Activated naive CD4-positive, alpha-beta T cell treated with anti-CD3 and anti-CD28 coated beads, Interleukin-2, amount 50 U/mL, for 24 hours (primary cell): ENCODE measurements around the gene TBC1D22B.
"Not testable (repeated sequence)": the region's sequence is repeated elsewhere in the genome, so short reads cannot be mapped to it uniquely, and the experiment has no call there.

Source experiments
- H3K27ac Mint-ChIP-seq: one replicate; pipeline ENCODE4 v1.8.0; 2021; ENCODE audit warnings: mild to moderate bottlenecking, mixed read lengths
- H3K27me3 Mint-ChIP-seq: one replicate; pipeline ENCODE4 v1.8.0; 2021; ENCODE audit warnings: mixed read lengths
- H3K36me3 Mint-ChIP-seq: one replicate; pipeline ENCODE4 v1.8.0; 2021; ENCODE audit warnings: mixed read lengths
- H3K4me1 Mint-ChIP-seq: one replicate; pipeline ENCODE4 v1.8.0; 2021; ENCODE audit warnings: mixed read lengths
- H3K4me3 Mint-ChIP-seq: one replicate; pipeline ENCODE4 v1.8.0; 2021; ENCODE audit warnings: mild to moderate bottlenecking, mixed read lengths
- H3K9me3 Mint-ChIP-seq: one replicate; pipeline ENCODE4 v1.8.0; 2021; ENCODE audit warnings: mixed read lengths

TBC1D22B gene

DNA sequence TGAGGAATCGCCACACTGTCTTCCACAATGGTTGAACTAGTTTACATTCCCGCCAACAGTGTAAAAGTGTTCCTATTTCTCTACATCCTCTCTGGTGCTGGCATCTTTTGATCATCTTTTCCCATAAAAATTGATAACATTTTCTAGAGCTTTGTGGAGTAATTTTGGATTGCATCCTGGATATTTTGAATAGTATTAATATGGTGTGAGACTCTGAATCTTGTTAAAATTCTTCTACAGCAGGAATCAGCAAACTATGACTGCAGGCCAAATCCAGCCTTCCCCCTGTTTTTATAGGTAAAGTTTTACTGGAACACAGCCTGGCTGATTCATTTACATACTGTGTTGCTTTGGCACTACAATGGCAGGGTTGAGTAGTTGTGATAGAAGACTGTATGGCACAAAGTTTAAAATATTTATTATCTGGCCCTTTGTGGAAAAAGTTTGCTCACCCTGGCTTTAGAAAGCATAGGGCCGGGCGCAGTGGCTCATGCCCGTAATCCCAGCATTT, 81.2 kb downstream of the TBC1D22B start:
- peaks cover 2% of the 10 kb centered on the region for H3K27me3 Mint-ChIP-seq
- H3K9me3 Mint-ChIP-seq = no peaks in the 10 kb centered on the region
- no peaks in the 10 kb centered on the region for H3K36me3 Mint-ChIP-seq
- no peak overlapping the region for H3K4me3 Mint-ChIP-seq
- no peaks in the 10 kb centered on the region for H3K4me1 Mint-ChIP-seq
- no peak overlapping the region for H3K27ac Mint-ChIP-seq

DNA sequence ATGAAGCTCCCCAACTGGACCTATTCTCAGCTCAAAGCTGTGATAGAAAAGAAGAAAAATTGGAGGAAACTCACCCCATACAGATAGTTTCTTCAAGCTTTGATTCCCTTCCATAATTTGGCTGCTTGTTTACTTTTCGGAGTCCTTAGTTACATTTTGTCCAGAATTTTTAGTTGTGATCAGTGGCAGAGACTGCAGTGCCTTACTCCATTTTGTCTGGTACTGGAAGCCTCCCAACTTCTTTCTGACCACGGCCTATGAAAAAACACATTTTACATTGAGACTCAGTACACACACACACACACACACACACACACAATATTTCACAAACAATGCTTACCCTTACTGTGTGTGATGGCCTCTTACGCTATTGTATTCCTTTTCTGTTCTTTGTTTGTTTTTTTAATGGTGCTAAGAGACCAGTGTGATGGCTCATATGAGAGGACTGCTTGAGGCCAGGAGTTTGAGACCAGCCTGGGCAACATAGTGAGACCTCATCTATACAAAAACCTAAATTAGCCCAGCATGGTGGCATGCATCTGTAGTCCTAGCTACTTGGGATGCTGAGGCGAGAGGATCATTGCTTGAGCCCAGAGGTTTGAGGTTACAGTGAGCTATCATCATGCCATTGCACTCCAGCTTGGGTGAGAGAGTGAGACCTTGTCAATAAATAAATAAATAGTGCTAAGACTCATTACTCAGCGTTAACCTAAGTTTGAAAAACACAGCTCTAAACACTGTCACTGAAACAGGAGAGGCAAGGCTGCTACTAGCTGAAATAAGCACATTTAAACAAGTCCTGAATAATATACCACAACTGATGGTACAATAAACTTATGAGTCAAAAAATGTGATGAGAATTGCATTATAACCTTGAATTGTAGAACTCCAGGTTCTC, 82.4 kb downstream of the TBC1D22B start:
- H3K36me3 Mint-ChIP-seq = no peaks in the 10 kb centered on the region
- H3K27me3 Mint-ChIP-seq = peaks cover 6% of the 10 kb centered on the region
- no peaks in the 10 kb centered on the region for H3K9me3 Mint-ChIP-seq
- no peak overlapping the region for H3K4me3 Mint-ChIP-seq
- H3K27ac Mint-ChIP-seq = peak overlapping the region; percentile 55
- no peaks in the 10 kb centered on the region for H3K4me1 Mint-ChIP-seq

DNA sequence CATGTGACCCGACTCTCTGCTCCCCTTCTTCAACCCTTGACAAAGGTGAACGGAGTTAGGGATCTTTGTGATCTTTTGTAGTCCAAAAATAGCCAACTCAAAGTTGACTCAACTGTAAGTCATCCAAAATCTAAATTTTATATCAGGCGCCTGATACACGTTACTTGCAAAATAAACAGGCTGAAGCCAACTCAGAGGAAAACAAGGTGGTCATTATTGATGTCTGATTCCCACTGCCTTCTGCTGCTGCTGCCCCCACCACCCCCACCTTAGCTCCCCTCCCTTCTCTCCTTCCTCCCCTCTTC, 83.0 kb downstream of the TBC1D22B start:
- Mint-ChIP-seq H3K36me3 (no peaks in the 10 kb centered on the region), H3K4me3 (no peak overlapping the region), H3K27me3 (peaks cover 6% of the 10 kb centered on the region), H3K27ac (no peak overlapping the region), H3K4me1 (no peaks in the 10 kb centered on the region), H3K9me3 (no peaks in the 10 kb centered on the region)

DNA sequence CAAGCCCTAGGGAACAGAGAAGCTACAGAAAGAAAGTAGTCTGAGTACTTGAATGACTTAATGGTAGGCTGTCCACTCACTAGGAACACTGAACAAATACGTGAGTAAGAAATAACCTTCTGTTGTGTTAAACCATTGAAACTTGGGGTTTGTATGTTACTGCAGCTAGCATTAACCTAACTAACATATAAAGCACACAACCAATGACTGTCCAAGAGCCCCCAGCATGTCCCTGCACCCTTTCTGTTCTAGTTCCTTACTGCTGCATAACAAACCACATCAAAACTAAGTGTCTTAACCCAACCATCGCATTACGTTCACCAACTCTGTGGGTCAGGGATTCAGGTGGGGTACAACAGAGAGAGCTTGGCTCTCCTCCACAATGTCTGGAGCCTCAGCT, 85.7 kb downstream of the TBC1D22B start:
- Mint-ChIP-seq H3K4me3 (no peak overlapping the region), H3K36me3 (no peaks in the 10 kb centered on the region), H3K9me3 (no peaks in the 10 kb centered on the region), H3K27ac (no peak overlapping the region), H3K27me3 (peaks cover 9% of the 10 kb centered on the region), H3K4me1 (no peaks in the 10 kb centered on the region)

DNA sequence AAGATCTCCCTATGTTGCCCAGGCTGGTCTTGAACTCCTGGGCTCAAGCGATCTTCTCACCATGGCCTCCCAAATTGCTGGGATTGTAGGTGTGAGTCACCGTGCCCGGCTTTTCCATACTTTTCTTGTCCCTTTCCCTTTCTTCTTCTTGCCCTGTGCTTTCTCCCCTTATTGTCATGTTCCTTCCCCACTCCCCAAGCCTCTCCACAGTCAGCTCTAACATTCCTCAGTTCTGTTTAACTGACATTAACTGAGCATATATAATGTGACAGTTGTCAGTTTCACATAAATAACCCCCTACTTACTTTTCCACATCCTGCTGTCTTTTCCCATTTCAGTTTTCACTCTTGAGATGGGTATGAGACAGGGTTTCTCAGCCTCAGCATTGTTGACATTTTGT, 86.7 kb downstream of the TBC1D22B start:
- Mint-ChIP-seq H3K4me3 (no peak overlapping the region), H3K4me1 (no peaks in the 10 kb centered on the region), H3K27ac (peak overlapping the region; percentile 33), H3K9me3 (no peaks in the 10 kb centered on the region), H3K36me3 (no peaks in the 10 kb centered on the region), H3K27me3 (peaks cover 9% of the 10 kb centered on the region)

DNA sequence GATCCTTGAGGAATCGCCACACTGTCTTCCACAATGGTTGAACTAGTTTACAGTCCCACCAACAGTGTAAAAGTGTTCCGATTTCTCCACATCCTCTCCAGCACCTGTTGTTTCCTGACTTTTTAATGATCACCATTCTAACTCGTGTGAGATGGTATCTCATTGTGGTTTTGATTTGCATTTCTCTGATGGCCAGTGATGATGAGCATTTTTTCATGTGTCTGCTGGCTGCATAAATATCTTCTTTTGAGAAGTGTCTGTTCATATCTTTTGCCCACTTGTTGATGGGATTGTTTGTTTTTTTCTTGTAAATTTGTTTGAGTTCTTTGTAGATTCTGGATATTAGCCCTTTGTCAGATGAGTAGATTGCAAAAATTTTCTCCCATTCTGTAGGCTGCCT, 88.2 kb downstream of the TBC1D22B start:
- not testable (repeated sequence) for H3K4me1 Mint-ChIP-seq, H3K27ac Mint-ChIP-seq, H3K9me3 Mint-ChIP-seq, H3K36me3 Mint-ChIP-seq, H3K27me3 Mint-ChIP-seq, H3K4me3 Mint-ChIP-seq

DNA sequence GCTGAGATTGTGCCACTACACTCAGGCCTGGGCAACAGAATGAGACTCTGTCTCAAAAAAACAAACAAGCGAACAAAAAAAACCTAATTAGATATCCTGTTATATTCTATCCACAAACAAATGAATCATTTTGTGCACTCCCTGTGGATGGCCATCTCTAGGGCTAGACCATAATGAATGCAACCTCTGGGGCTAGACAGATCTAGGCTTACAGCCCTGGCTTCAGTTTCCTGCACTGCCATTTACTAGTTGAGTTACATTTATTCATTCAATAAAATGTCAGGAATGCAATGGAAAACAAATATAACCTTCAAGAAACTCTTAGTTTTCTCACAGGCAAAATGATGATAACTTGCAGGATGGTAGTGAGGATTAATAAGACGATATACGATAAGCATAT, 89.6 kb downstream of the TBC1D22B start:
- Mint-ChIP-seq H3K9me3 (no peaks in the 10 kb centered on the region), H3K4me3 (no peak overlapping the region), H3K27me3 (peaks cover 9% of the 10 kb centered on the region)

DNA sequence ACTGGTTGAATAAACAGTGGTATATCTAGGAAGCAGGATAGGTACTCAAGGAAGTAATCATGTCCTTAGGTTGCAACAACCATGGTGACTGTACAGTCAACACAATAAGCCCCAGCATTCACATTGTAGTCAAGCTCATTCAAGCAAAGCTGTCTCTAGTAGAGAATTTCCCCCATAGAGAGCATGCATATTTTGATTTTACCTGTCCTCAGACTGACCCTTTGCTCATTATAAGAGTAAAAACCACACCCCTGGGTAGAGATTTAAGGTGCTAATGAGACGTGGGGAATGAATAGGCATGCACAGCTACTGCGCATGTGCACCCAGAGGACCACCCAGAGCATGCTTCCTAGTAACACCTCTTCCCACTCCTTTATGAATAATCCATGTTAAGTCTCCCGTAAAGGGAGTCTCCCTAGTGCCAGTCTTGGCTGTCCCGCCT, 90.1 kb downstream of the TBC1D22B start:
- Mint-ChIP-seq H3K27me3 (peaks cover 9% of the 10 kb centered on the region), H3K9me3 (no peaks in the 10 kb centered on the region), H3K36me3 (no peaks in the 10 kb centered on the region), H3K4me3 (no peak overlapping the region), H3K27ac (no peak overlapping the region), H3K4me1 (peaks cover 3% of the 10 kb centered on the region)

More for the DNA sequence above, 89.6 kb downstream of the TBC1D22B start:
- no peaks in the 10 kb centered on the region for H3K4me1 Mint-ChIP-seq
- H3K36me3 Mint-ChIP-seq = no peaks in the 10 kb centered on the region
- H3K27ac Mint-ChIP-seq = no peak overlapping the region

DNA sequence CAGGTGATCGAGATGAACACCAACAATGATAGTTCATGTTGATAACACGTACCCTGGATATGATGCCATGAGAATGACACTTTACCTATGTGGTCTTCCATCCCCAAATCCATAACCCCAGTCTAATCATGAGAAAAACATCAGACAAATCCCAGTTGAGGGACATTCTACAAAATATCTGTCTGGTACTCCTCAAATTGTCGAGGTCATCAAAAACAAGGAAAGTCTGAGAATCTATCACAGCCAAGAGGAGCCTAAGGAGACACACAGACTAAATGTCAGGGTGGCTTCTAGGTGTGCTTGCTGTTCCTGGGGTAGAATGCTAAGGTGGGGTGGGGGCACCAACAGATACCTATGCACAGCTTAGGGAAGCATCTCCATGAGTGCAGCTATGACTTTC, 93.5 kb downstream of the TBC1D22B start:
- Mint-ChIP-seq H3K27me3 (peaks cover 3% of the 10 kb centered on the region), H3K4me3 (no peak overlapping the region), H3K36me3 (peaks cover 1% of the 10 kb centered on the region), H3K9me3 (no peaks in the 10 kb centered on the region), H3K27ac (no peak overlapping the region), H3K4me1 (peaks cover 24% of the 10 kb centered on the region)

DNA sequence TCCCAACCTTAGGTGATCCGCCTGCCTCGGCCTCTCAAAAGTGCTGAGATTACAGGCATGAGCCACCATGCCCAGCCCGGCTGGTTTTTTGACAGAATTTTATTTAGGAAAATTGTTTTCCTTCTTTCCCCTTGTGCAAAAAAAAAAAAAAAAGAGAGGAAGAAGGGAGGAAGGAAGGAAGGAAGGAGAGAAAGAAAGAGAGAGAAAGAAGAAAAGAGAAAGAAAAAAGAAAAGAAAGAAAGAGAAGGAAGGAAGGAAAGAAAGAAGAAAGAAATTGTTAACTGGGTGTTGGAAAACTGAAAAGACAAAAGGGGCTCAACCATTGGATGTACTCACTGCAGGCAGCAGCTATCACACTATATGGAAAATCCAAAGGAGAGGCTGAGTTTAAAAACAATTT, 94.8 kb downstream of the TBC1D22B start:
- H3K4me1 Mint-ChIP-seq = peaks cover 38% of the 10 kb centered on the region
- no peaks in the 10 kb centered on the region for H3K27me3 Mint-ChIP-seq
- no peaks in the 10 kb centered on the region for H3K9me3 Mint-ChIP-seq
- peak overlapping the region; percentile 61 for H3K4me3 Mint-ChIP-seq
- peaks cover 1% of the 10 kb centered on the region for H3K36me3 Mint-ChIP-seq
- peak overlapping the region; percentile 51 for H3K27ac Mint-ChIP-seq

DNA sequence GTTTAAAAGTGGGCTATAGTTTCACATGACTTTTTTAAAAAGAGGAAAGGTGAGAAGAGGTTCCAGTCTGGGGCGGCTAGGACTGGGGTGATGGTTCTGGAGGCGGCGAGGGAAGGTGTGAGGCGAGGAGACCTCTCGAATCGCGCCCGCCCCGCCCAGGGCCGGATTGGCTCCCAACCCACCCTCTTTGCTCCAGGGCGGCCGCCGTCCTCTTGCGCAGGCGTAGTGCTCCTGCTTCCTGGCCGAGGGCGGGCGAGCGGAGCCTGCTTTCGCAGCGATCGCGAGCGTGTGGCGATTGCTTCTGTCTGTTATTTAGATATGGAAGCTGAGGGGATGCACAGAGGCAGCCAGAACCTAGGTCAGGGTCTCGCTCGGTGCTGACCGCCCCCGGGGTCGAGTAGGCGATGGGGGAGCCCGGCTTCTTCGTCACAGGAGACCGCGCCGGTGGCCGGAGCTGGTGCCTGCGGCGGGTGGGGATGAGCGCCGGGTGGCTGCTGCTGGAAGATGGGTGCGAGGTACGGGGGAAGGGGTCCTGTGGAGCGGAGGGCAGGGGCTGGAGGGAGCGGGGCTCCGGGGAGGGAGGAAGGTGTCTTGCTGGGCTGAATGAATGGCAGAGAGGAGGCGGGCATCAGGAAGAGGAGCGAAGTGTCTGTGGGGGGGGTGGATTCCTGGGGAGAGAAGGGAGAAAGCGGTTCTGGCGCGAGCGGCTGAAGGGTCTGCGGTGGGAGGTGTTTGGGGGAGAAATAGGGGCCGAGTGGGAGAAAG, 96.4 kb downstream of the TBC1D22B start, which contains the start of gene RNF8:
RNF8 (plus strand) TSS at position 223 of the 765 bp plus-strand sequence; CDS start at position 405, 182 bp downstream.
- H3K4me1 Mint-ChIP-seq = peaks cover 51% of the 10 kb centered on the region
- no peaks in the 10 kb centered on the region for H3K9me3 Mint-ChIP-seq
- H3K4me3 Mint-ChIP-seq = peak within 1 kb of the TSS; percentile 97
- no peaks in the 10 kb centered on the region for H3K27me3 Mint-ChIP-seq
- H3K36me3 Mint-ChIP-seq = peaks cover 1% of the 10 kb centered on the region
- peak within 1 kb of the TSS; percentile 88 for H3K27ac Mint-ChIP-seq

DNA sequence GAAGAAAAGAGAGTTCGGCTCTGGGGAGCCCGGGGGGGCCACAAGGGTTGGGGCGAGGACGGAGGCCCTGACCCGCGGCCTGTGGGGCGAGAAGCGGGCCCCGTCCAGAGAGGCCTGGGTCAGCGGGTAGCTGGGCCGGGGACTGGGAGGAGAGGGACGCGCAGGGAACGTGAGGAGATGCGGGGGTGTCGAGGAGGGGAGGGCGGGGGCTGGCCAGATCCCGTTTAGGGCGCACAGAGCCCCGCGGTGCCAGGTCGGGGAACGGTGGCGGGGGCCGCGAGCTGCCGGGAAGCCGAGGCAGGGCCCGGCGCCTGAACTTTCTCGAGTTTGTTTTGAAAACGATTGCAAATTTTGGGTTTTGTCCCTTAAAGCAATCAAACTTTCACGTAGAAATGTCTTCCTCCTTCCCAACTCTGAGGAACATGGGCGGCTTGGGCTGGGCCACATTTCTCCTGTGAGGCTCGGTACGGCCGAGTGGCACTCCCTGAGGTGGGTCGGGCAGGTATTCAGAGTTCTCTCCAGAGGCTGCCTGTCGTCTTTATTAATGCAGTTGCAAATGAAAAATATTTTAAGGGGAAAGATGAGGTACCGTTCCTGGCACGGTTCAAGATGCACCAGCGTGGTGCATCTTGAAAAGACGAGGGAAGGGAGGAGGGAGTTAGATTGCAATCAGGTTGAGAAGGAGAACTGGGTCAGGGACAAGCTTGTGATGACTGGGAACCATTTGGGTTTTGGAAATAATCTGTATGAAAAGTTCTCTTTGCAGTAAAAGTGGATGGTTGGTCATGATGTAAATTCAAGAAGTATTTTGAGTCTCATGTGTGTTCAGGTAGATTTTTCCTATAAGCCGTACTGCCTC, 97.2 kb downstream of the TBC1D22B start:
- Mint-ChIP-seq H3K4me3 (peak overlapping the region; percentile 97), H3K9me3 (no peaks in the 10 kb centered on the region), H3K36me3 (peaks cover 4% of the 10 kb centered on the region), H3K27ac (peak overlapping the region; percentile 88), H3K4me1 (peaks cover 56% of the 10 kb centered on the region), H3K27me3 (no peaks in the 10 kb centered on the region)

DNA sequence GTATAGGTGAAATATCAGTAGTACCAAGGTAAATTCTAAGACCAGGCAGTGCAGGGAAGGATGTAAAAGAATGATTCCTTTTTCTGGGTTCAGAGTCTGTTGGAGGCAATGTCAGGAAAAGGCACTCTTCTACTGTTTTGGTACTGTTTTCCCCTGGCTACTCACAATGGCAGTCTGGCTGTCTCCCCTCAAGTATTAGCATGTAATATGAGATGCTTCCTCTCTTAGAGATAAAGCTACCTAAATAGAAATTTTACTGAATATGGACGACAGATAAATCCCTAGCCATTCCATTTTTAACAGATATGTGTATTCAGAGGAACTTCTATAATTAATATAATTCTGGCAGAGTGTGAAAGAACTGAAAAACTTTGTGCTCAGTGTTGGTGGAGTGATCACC, 99.7 kb downstream of the TBC1D22B start:
- H3K36me3 Mint-ChIP-seq = peaks cover 7% of the 10 kb centered on the region
- H3K27me3 Mint-ChIP-seq = no peaks in the 10 kb centered on the region
- H3K4me3 Mint-ChIP-seq = no peak overlapping the region
- H3K4me1 Mint-ChIP-seq = peaks cover 61% of the 10 kb centered on the region
- no peak overlapping the region for H3K27ac Mint-ChIP-seq
- H3K9me3 Mint-ChIP-seq = no peaks in the 10 kb centered on the region

DNA sequence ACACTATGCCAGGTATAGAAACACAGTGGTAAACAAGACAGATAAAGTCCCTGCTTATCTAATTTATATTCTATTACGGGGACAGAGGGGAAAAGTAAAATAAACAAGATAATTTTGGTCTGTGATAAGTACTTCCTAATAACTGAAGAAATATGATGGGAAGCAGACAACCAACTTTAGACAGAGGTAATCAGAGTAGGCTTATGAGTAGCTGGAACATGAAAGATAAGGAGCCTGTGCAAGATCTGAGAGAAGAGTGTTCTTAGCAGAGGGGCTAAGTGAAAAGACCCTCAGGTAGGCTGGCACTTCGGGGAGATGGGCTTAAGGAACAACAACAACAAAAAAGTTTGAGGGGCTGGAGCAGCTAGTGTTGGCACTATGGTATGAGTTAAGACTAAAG, 100.3 kb downstream of the TBC1D22B start:
- Mint-ChIP-seq H3K4me1 (peaks cover 58% of the 10 kb centered on the region), H3K27ac (no peak overlapping the region), H3K4me3 (no peak overlapping the region), H3K36me3 (peaks cover 7% of the 10 kb centered on the region), H3K27me3 (no peaks in the 10 kb centered on the region), H3K9me3 (no peaks in the 10 kb centered on the region)

DNA sequence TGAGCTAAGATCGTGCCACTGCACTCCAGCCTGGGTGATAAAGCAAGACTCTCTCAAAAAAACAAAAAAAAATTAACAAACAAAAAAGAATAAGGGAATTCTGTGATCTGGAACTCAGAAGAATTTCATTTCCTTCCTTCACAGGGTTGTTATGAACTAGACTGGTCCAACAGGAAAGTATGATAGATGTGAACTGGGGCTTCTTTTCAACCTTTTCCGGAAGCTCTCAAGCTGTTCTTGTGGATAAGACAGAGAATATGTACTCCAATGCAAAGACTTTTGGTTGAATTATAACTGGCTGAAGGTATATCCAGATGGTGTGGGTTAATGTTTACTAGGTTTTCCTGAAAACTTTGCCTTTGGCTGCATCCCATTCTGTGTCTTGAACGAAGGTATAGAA, 101.5 kb downstream of the TBC1D22B start:
- H3K36me3 Mint-ChIP-seq = peaks cover 6% of the 10 kb centered on the region
- H3K4me3 Mint-ChIP-seq = no peak overlapping the region
- no peak overlapping the region for H3K27ac Mint-ChIP-seq

More for the DNA sequence above, 101.5 kb downstream of the TBC1D22B start:
- Mint-ChIP-seq H3K27me3 (no peaks in the 10 kb centered on the region), H3K4me1 (peaks cover 51% of the 10 kb centered on the region), H3K9me3 (no peaks in the 10 kb centered on the region)
